ENCODE measurements around the gene NDST1. TPM values are rescaled to one million over a fixed set of nuclear protein-coding genes. Genes with fewer than 3 reads are reported as not detected.

The NDST1 gene
- total and polyA plus RNA-seq, 2 of the 8 experiments (the other 6 are each of a cell fraction or from before 2014, with no cell fraction given) = 27.0 to 72.0 TPM

GRCh38 chr5:150568663-150569062 is 60.7 kb downstream of the NDST1 start:
- H3K36me3 ChIP-seq (ENCODE audit: control insufficient read depth in 2 of 4, insufficient read depth in 4 of 4, low read length in 3 of 4) = no peaks in the 10 kb centered on the region
- H3K79me1 ChIP-seq (ENCODE audit: low read depth, low read length) = no peaks in the 10 kb centered on the region
- no peak overlapping the region for H2BK120ac ChIP-seq (replicated peaks; ENCODE audit: low read depth, low read length)
- DNase-seq (ENCODE audit: low read depth in 1 of 2, low spot score in 2 of 2) (no peak), FAIRE-seq (no peak)
- H3K27me3 ChIP-seq (replicated peaks in 1 of 4; ENCODE audit: control insufficient read depth in 3 of 4, extremely low read depth in 1 of 4, insufficient read depth in 3 of 4, low read length in 3 of 4) = no peaks in the 10 kb centered on the region
- H2BK20ac ChIP-seq (ENCODE audit: low read length) = no peak overlapping the region
- no peak overlapping the region for H3K14ac ChIP-seq (ENCODE audit: insufficient read length)
- no peak overlapping the region for H4K8ac ChIP-seq (ENCODE audit: extremely low read depth, insufficient read depth, low read length)
- H3K4me1 ChIP-seq (replicated peaks in 1 of 4; ENCODE audit: control insufficient read depth in 3 of 4, insufficient read depth in 4 of 4, low read length in 3 of 4) = no peaks in the 10 kb centered on the region
- H4K20me1 ChIP-seq (replicated peaks in 1 of 2; ENCODE audit: control insufficient read depth in 1 of 2, insufficient read depth in 2 of 2, low read length in 2 of 2) = no peaks in the 10 kb centered on the region
- no peak overlapping the region for H3K4me2 ChIP-seq (ENCODE audit: insufficient read depth in 1 of 2, low read depth in 2 of 2, low read length in 2 of 2)
- no peak overlapping the region for H2AFZ ChIP-seq (ENCODE audit: low read length)
- H2BK12ac ChIP-seq (ENCODE audit: low read depth, low read length) = no peak overlapping the region
- no peak overlapping the region for H3K56ac ChIP-seq (replicated peaks; ENCODE audit: insufficient read length, low read depth, low read length)
- CTCF ChIA-PET (ENCODE audit: partially characterized antibody) = interaction anchor here (0.8 to 14.7 kb wide), 4 partner anchors 34 to 88 kb away, joined by 3 to 303 read pairs (median 3); partner anchors contain the start of gene MYOZ3
- no peaks in the 10 kb centered on the region for H3K9me3 ChIP-seq (ENCODE audit: insufficient read depth in 2 of 2, low read depth in 1 of 2, low read length in 1 of 2)
- H3K9ac ChIP-seq (replicated peaks in 1 of 4; ENCODE audit: extremely low read depth in 1 of 4, low read depth in 3 of 4, low read length in 3 of 4) = no peak overlapping the region
- H3K79me2 ChIP-seq (ENCODE audit: control insufficient read depth in 1 of 2, insufficient read depth in 2 of 2, low read length in 2 of 2) = no peaks in the 10 kb centered on the region
- H3K18ac ChIP-seq (ENCODE audit: extremely low read depth, low read length) = no peak overlapping the region
- TF ChIP-seq POLR2AphosphoS5 (IDR thresholded peaks at IDR 0.05; ENCODE audit: low read depth, low read length) = no peak
- TF ChIP-seq EZH2 (IDR thresholded peaks at IDR 0.05; ENCODE audit: low read depth, low read length, severe bottlenecking) = no peak
- H2BK5ac ChIP-seq (ENCODE audit: low read depth, low read length) = no peak overlapping the region
- POLR2A ChIA-PET (ENCODE audit: partially characterized antibody) = interaction anchor here (1.2 to 1.3 kb wide), 3 partner anchors 103 to 123 kb away, joined by 3 to 4 read pairs (median 3); no protein-coding TSS in a partner anchor
- no peak overlapping the region for H2AK5ac ChIP-seq (ENCODE audit: low read depth, low read length)
- H3K4me3 ChIP-seq (ENCODE audit: extremely low read depth in 1 of 4, insufficient read depth in 2 of 4, low read depth in 3 of 4, low read length in 4 of 4) = no peak overlapping the region
- no peak overlapping the region for H3K23ac ChIP-seq (ENCODE audit: insufficient read length)
- no peak overlapping the region for H2BK15ac ChIP-seq (ENCODE audit: low read length)
- no peaks in the 10 kb centered on the region for H3K23me2 ChIP-seq (ENCODE audit: low read depth, low read length)
- no peak overlapping the region for H3K4ac ChIP-seq (replicated peaks; ENCODE audit: insufficient read length, low read depth, low read length)
- no peak overlapping the region for H3K27ac ChIP-seq (ENCODE audit: low read depth, low read length)
- H4K91ac ChIP-seq (replicated peaks; ENCODE audit: insufficient read length, low read length) = no peak overlapping the region
- H4K5ac ChIP-seq (ENCODE audit: insufficient read length, low read depth, low read length) = no peak overlapping the region
